Measurements from ENCODE around the gene CD8B.
"Not testable (repeated sequence)": the region's sequence is repeated elsewhere in the genome, so short reads cannot be mapped to it uniquely, and the experiment has no call there.

DNA sequence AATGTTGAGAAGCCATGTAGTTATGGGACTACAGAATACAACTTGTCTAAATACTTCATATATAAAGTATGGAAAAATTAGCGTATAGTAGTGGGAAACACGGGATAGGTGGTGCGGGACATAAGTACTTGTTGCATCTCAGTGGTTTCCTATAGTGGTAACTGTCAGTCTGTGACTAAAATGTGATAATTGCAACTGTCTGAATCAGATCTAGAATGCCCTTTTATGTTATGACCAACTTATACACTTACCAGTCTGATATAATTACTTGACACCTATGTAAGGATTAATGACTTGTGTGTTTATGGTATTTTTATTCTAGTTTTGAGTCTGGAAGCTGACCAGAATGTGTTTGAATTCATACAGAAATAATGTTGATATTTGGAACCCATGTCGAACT is 9.3 kb upstream of the CD8B start:
- not testable (repeated sequence) for TF ChIP-seq SIN3A (conservative IDR thresholded peaks at IDR 0.05 in 1 of 2, IDR thresholded peaks at IDR 0.05 in 1 of 2; ENCODE audit: low read depth in 1 of 2, low read length in 2 of 2); POLR2A (IDR thresholded peaks at IDR 0.05; ENCODE audit: control extremely low read depth in 1 of 2, low read depth in 2 of 2, low read length in 2 of 2); EZH2 (IDR thresholded peaks at IDR 0.05; ENCODE audit: low read depth, low read length, severe bottlenecking); TEAD4 (IDR thresholded peaks at IDR 0.05; ENCODE audit: low read depth, low read length); RXRA (IDR thresholded peaks at IDR 0.05; ENCODE audit: insufficient read depth, low read depth, low read length); JUN (IDR thresholded peaks at IDR 0.05; ENCODE audit: low read depth, low read length); CHD2 (IDR thresholded peaks at IDR 0.05; ENCODE audit: low read length); SAP30 (IDR thresholded peaks at IDR 0.05; ENCODE audit: insufficient read depth, insufficient replicate concordance, low read length); RNF2 (IDR thresholded peaks at IDR 0.05; ENCODE audit: borderline replicate concordance, low read depth, low read length, missing control alignments, poor library complexity, severe bottlenecking); TAF1 (IDR thresholded peaks at IDR 0.05; ENCODE audit: low read depth, low read length); RFX5 (IDR thresholded peaks at IDR 0.05; ENCODE audit: borderline replicate concordance, low read depth, low read length); SUZ12 (IDR thresholded peaks at IDR 0.05; ENCODE audit: low read length)
- TF ChIP-seq, protein P1, sequence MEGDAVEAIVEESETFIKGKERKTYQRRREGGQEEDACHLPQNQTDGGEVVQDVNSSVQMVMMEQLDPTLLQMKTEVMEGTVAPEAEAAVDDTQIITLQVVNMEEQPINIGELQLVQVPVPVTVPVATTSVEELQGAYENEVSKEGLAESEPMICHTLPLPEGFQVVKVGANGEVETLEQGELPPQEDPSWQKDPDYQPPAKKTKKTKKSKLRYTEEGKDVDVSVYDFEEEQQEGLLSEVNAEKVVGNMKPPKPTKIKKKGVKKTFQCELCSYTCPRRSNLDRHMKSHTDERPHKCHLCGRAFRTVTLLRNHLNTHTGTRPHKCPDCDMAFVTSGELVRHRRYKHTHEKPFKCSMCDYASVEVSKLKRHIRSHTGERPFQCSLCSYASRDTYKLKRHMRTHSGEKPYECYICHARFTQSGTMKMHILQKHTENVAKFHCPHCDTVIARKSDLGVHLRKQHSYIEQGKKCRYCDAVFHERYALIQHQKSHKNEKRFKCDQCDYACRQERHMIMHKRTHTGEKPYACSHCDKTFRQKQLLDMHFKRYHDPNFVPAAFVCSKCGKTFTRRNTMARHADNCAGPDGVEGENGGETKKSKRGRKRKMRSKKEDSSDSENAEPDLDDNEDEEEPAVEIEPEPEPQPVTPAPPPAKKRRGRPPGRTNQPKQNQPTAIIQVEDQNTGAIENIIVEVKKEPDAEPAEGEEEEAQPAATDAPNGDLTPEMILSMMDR (IDR thresholded peaks at IDR 0.05; ENCODE audit: control extremely low read depth in 1 of 3, insufficient read depth in 1 of 3, low read depth in 1 of 3, low read length in 3 of 3), result not testable (repeated sequence)
- TF ChIP-seq, protein P2, sequence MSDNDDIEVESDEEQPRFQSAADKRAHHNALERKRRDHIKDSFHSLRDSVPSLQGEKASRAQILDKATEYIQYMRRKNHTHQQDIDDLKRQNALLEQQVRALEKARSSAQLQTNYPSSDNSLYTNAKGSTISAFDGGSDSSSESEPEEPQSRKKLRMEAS (IDR thresholded peaks at IDR 0.05), result not testable (repeated sequence)

Measured in H1 (cell line).